GM18517 (cell line): ENCODE data around the gene OR9Q1.
"Not testable (repeated sequence)": the region's sequence is repeated elsewhere in the genome, so short reads cannot be mapped to it uniquely, and the experiment has no call there.

Experiments
- ATAC-seq: cut with Tn5 transposase; IDR thresholded peaks from one replicate; pipeline ENCODE4 v1.9.1; 2021; ENCODE audit warnings: mild to moderate bottlenecking, moderate library complexity; ENCODE audit not compliant: unreplicated experiment

The OR9Q1 gene, protein sequence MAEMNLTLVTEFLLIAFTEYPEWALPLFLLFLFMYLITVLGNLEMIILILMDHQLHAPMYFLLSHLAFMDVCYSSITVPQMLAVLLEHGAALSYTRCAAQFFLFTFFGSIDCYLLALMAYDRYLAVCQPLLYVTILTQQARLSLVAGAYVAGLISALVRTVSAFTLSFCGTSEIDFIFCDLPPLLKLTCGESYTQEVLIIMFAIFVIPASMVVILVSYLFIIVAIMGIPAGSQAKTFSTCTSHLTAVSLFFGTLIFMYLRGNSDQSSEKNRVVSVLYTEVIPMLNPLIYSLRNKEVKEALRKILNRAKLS

DNA sequence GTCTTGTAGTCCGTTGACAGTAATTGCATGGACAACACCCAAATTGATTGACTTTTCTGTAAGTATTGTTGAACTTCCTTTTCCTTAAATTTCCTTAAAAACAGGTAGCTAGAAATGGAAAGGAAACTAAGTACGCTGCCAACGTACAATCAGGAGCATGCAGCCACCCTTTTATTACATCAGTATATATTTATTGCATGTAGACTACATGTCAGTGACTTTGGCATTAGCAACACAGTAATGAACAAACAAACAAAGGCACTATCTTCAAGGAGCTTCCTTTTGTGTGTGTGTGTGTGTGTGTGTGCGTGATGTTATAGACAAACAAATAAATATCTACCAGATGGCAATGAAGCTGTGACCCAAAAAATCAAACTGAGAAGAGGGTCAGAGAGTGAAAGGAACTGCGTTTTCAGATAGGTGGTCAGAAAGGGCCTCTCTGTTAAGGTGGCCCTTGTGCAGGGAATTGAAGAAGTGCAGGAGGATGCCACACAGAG, at the start of gene OR9Q1:
TSS of gene OR9Q1 (plus strand) at position 447 of the 497 bp plus-strand sequence. CDS start 155,564 bp downstream, outside the sequence.
- no peak for ATAC-seq

DNA sequence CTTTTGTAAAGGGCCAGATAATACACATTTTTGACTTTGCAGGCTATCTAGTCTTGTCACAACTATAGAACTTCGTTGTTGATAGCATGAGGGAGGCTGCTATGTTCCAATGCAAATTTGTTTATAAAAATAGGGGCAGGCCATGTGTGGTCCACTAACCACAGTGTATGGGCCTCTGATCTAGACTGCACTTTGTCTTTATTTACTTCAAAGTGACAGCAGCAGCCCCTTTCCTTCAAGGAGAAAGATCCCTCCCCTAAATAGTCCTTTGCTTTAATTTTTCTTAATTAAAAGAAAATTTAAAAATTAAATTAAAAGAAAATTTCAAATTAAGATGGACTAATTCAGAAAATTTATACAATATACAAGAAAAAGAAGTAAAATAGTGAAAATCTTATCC, 49.5 kb upstream of the OR9Q1 start:
- ATAC-seq, result no peak

DNA sequence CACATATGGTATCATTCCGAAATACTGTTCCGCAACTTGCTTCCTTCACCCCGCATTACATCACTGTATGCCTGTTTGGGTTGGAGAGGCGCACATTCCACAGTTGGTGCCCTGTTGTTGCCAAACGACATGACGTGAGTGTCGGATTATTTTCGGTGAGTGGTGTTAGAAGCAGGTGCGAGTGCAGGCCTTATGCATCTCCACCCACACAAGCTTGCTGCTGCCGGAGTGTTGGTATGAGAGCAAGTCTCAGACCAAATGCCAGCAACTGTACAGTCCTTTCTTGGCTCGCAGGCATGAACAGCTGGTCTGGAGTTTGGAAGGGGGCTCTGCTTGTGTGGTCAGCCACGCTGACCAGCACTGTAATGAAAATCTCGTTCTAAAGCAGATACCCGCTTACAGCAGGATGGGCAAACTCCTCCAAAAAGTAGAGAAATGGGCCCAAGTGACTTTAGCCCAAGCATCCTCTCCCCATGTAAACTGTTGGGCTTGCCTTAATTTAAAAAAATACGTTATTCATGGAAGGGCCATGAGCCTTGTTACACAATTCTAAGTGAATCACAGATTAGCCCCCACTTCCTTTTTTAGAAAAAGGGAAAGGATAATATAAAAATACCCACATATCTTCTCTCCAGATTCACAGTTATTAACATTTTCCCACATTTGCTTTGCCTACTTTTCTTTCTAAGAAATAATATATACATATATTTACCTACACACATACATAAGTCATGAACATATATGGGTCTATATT, 48.7 kb upstream of the OR9Q1 start:
- ATAC-seq, result no peak

DNA sequence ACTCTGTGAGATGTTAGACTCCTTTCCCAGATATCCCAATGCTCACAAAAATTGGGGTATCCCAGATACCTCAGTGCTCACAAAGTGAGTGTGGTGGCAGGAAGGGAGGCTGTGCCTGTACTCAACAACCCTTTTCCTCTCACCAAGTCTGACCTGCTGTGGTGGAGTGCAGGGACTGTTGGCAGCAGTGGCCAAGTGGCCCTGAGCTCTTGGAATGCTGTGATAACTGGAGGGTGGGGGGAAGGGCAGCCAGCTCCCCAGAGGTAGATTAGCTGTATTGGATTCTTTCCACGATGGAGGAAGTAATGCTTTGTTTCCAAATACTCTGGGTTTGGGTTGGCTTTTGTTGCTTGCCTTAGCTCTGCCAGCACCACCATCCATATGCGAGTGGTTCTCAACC, 46.0 kb upstream of the OR9Q1 start:
- no peak for ATAC-seq

DNA sequence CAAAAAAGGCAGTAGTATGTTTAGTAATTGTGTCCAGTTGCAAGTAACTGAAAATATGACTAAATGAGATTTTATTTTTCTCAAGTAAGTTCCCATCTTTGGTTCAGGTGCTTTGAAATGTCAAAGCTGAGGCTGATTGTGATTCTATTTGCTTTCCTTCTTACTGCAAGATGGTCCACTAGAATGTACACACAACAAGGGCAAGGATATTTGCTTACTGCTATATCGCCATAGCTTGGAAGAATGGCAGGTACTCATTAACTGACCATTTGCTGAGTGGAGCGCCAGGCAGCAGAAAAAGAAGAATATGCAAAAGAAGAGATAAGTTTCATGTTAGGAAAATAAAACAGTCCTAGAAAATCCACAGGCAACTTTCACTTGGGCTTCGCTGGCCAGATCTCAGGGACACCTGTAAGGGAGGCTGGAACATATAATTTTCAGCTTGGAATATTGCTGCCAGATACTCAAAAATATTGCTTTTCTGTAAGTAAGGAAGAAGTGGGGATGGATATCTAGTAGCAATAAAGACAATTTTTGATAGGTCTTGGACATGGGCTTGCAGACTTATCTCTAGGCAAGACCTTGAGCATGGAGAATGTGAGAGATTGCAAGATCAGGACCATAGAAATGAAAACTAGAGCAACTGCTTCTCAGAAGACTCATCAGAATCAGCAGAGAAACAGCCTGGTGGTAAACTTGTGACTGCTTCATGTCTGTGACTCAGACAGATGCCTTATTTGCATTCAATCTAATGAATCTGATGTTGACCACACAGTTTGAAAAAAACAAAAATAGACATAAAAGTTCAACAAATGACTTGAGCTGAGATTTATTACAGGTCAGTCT, 44.8 kb upstream of the OR9Q1 start:
- no peak for ATAC-seq

DNA sequence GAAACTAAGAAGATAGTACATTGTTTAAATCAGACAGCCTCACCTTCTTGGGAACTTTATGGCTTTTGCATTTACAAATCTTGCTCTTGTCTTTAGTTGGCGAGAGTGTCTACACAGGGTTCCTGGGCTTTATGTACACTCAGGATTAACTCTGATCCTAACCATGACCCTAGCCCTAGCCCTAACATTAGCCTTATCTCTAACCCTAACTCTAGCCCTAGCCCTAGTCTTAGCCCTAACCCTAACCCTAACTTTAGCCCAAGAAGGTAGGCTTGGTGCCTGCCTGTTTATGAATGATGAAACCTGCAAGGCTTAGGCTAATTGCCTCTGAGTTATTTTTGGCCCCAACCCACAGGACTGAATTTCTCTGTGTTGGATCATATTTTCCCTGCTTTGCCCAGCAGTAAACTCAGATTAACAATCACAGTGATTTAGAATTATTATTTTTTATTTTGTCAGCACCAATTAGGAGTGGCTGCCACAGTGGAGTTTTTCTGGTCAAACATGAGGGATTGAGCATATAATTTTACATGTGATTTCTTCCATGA, 44.1 kb upstream of the OR9Q1 start:
- ATAC-seq, result no peak

DNA sequence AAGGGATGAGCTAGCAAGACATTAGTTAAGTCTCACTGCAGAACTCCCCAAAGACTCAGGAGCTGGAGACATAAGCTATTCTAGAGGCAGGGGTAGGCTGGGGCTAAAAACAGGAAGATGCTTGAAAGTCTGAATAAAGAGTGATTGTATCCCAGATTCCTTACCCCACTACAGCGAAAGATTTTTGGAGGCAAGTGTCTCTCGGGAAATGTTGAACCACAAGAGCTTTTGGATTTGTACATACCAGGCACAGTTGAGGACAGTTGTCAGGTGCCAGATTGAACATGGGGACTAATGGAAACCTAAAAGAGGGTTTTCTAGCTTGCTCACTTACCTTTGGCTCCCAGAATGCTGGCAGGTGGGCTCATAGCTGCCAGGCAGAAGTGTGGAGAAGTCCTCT, 43.5 kb upstream of the OR9Q1 start:
- ATAC-seq, result no peak

DNA sequence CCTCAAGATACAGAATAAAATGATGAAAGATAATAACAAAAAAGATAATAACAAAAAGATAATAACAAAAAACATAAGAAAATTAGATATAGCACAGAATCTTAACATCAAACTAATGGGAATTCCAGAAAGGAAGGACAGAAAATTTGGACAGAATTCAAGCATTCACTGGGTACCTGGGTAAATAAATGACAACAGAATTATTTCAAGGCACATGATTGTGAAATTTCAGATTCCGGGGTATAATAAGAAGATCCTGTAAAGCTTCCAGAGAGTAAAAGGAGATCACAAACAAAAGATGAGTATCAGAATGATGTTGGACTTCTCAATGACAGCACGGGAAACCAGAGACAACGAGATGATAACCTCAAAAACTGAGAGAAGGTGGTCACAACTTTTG, 42.1 kb upstream of the OR9Q1 start:
- no peak for ATAC-seq

DNA sequence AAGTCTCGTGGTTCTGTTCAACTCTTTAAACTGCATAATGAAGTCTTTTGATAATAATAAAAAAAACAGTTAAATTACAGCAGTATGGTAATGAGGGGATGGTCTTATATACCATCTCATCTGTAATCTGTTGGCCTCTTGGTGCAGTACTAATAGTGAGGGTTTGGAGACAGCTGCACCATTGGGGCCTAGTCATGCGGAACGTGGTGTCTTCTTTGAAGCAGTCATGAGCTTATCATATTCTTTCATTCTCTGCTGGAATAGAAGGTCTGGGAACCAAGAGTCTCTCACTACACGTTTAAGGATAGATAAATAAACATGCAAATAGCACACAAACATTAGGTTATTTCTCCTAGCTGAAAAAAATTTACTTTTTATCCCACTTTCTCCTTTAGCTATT, 40.9 kb upstream of the OR9Q1 start:
- ATAC-seq, result no peak

DNA sequence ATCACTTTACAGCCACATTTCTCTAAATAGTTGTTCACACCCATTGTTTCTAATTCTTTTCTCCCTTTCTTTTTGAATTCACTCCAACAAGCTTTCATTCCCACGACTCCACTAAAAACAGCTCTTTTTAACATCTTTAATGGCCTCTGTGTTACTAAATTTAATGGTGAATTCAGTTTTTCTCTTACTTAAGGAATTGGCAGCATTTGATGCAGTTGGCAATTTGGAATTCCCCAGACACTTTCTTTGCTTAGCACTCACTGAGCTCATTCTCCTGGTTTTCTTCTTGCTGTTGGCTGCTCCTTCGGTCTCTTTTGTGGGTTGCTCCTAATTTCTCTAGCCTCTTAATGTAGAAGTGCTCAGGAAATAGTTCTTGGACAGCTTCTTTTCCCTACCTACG, 40.5 kb upstream of the OR9Q1 start:
- ATAC-seq, result no peak

DNA sequence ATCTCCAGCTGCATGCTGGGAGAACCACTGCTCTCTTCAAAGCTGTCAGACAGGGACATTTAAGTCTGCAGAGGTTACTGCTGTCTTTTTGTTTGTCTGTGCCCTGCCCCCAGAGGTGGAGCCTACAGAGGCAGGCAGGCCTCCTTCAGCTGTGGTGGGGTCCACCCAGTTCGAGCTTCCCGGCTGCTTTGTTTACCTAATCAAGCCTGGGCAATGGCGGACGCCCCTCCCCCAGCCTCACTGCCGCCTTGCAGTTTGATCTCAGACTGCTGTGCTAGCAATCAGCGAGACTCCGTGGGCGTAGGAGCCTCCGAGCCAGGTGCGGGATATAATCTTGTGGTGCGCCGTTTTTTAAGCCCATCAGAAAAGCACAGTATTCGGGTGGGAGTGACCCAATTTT, 24.2 kb upstream of the OR9Q1 start:
- not testable (repeated sequence) for ATAC-seq

DNA sequence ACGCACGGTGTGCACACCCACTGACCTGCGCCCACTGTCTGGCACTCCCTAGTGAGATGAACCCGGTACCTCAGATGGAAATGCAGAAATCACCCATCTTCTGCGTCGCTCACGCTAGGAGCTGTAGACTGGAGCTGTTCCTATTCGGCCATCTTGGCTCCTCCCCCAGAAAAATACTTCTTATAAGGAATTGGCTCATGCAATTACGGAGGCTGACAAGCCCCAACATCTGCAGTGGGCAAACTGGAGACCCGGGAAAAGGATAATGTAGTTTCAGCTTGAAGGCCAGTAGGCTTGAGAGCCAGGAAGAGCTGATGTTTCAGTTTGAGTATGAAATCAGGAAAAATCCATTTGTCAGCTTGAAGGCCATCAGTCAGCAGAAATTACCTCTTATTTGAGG, 23.7 kb upstream of the OR9Q1 start:
- not testable (repeated sequence) for ATAC-seq

DNA sequence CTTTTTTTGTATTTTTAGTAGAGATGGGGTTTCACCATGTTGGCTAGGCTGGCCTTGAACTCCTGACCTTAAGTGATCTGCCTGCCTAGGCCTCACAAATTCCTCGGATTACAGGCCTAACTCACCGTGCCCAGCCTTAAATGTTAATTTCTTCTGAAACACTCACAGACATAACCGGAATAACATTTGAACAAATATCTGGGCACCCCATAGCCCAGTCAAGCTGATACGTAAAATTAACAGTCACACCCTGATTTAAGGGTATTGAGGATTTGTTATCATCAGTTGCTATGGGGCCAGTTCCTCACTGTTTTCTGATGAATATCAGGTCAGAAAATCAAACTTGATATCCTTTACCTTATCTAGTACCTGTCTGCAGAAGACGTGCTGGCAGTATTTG, 23.0 kb upstream of the OR9Q1 start:
- ATAC-seq, result no peak

DNA sequence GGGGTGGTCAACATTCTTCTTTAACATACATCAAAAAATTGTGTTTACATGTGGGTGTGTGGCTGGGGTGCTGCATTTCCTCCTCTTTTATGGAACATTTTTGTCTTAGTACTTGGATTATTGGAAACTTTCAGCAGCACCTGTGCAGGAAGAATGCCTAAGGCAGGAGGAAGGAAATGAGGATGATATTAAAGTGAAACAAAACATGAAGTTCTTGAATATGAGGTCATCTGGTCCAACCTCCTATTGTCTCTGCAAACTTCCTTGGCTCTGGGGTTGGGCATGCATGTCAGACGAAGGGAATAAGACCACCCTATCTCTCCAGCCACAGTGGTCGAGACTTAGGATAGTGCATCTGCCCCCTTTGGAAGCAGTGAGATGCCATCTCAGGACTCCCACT, 20.6 kb upstream of the OR9Q1 start:
- ATAC-seq, result no peak

DNA sequence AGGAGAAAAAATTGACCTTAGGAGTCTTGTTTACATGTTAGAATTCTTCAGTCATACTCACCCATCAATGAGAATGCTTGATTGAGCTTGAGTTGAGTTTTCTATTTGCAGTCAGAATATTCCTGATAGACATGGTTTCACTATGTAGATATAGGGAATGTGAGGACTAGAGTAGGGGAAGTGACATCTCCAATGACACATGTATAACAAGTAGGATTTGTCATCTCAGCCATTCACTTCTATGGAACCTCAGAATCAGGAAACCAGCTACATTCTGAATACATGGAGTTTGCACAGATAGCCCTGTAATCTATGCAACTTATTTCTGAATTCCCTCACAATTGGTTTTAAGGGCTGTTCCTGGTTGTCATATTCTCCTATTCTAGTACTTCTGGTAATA, 20.1 kb upstream of the OR9Q1 start:
- no peak for ATAC-seq

DNA sequence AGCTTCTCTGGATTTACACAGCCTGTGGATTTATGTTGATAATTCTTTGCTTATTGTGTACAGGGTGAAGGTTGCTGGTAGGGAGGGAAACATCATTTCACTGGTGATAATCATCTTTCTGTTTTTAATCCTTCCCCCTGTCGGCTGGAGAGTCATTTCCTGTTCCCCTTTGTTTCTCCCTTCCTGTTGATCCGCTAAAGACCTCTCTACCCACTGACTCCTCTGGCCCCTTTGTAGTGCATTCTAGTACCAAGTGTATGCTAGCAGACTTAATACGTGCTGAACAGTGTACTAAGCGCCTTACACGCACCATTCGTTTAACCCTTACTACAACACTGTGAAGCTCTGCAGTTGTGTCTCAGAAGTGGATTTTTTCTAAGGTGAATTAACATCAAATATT, 19.0 kb upstream of the OR9Q1 start:
- ATAC-seq, result no peak

DNA sequence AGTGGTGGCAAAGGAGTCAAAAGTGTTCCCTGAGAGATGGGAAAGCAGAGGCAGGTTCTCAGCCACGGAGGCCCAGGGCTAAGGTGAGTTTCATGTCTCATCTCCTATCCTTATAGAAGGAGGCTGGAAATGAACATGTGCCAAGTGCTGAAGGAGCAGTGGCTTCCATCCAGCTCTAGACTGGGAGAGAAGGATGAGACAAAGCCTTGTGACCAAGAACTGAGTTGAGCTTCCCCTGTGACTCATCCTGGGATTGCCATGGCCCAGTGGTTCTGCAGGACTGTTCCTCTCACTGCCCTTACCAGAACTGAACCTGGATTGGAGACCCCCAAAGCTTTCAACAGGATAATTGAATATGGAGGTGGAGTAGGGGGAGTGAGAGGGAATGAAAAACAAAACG, 16.7 kb upstream of the OR9Q1 start:
- ATAC-seq, result no peak

DNA sequence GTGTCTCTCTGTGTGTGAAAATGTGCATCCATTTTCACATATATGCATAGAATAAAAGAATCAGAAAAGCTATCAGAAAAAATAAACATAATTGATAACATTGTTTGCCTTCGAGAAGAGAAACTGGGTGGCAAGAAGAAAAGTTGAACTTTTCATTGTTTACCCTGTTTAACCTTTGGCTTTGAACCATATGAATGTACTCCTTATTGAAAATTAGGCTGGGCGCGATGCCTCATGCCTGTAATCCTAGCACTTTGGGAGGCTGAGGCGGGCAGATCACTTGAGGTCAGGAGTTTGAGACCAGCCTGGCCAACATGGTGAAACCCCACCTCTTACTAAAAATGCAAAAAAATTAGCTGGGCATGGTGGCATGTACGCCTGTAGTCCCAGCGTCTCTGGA, 11.9 kb upstream of the OR9Q1 start:
- no peak for ATAC-seq

DNA sequence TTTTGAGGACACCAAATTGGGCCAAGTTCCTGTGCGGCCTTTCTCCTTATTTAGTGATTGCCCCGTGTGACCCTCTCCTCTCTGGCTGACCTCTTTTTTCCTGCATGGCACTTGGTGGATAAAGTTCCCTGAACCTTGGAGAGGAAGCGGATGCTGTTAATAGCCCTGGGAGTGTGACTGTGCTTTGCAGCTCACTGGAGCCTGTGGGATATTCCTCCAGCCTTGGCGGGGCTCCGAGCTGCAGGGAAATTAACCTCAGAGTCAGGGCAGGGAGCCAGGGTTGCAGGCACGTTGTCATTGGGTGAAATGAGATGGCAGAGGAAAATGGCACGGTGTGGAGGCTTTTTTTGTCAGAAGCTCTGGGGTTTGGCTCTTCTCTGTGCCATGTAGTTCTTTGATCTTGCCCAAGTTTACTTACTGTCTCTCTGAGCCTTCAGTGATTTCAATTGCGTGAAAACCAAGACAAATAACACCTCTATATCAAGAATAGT, 965 bp downstream of the OR9Q1 start:
- no peak for ATAC-seq

DNA sequence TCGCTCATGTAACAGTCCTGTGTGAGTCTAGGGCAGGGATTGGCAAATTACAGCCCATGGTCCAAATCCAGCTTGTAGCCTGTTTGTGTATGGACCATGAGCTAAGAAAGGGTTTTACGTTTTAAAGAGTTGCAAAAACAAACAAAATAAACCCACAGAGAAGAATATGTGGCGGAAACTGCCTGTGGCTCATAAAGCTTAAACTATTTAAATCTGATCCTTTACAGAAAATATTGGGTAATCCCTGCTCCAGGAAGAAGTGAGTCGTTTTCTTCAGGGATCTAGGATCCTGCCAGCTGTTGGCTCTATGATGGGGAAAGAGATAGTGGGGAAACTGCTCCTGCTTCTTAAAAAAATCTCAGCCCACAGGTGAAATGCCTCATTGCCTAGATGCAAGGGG, 3.7 kb downstream of the OR9Q1 start:
- ATAC-seq, result no peak
